ENCODE data around the gene MTA2. TPM values are rescaled to one million over a fixed set of nuclear protein-coding genes. Genes with fewer than 3 reads are reported as not detected.

The MTA2 gene
- total and polyA plus RNA-seq, 10 of the 15 experiments (the other 5 are each of a cell fraction or from before 2014, with no cell fraction given), result 6.7 to 201 (median 113) TPM

DNA sequence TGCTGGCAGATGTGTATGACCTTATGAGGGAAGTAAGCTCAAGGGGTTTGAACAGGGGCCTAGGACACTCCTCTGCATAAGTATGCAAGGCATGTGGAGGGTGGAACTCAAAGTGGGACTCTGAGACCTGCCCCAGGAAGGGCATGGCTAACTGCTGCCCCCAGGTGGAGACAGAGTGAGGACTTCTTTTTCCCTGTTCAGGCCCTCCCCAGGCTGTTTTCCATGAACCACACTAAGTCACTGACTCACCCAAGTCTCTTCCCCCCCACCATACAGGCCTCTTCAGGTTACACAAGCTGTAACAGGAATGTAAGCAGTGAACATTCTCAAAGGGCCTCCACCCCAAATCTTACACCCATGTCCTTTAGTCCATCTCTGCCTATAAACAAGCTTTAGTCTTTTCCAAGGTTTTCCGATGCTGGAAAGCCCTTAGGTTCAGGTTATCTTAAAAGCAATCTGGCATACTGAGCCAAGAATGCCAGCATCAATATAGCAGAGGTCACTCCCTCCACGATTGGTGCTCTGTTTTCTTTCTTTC is 41.0 kb downstream of the MTA2 start (continued):
- no peak for TF ChIP-seq HDAC6 (IDR thresholded peaks at IDR 0.05; ENCODE audit: unreplicated experiment)
- TF ChIP-seq, protein P1, sequence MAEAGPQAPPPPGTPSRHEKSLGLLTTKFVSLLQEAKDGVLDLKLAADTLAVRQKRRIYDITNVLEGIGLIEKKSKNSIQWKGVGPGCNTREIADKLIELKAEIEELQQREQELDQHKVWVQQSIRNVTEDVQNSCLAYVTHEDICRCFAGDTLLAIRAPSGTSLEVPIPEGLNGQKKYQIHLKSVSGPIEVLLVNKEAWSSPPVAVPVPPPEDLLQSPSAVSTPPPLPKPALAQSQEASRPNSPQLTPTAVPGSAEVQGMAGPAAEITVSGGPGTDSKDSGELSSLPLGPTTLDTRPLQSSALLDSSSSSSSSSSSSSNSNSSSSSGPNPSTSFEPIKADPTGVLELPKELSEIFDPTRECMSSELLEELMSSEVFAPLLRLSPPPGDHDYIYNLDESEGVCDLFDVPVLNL (IDR thresholded peaks at IDR 0.05; ENCODE audit: low read depth, low read length), result no peak
- no peak for TF ChIP-seq POLR2AphosphoS5 (IDR thresholded peaks at IDR 0.05; ENCODE audit: low read length)
- TF ChIP-seq, protein P2, sequence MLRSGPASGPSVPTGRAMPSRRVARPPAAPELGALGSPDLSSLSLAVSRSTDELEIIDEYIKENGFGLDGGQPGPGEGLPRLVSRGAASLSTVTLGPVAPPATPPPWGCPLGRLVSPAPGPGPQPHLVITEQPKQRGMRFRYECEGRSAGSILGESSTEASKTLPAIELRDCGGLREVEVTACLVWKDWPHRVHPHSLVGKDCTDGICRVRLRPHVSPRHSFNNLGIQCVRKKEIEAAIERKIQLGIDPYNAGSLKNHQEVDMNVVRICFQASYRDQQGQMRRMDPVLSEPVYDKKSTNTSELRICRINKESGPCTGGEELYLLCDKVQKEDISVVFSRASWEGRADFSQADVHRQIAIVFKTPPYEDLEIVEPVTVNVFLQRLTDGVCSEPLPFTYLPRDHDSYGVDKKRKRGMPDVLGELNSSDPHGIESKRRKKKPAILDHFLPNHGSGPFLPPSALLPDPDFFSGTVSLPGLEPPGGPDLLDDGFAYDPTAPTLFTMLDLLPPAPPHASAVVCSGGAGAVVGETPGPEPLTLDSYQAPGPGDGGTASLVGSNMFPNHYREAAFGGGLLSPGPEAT (IDR thresholded peaks at IDR 0.05; ENCODE audit: low read depth), result peak; percentile 42; the same call in 1 of the 2 replicates
- no peak for TF ChIP-seq PAX5 (IDR thresholded peaks at IDR 0.05; ENCODE audit: borderline replicate concordance, low read depth, low read length)
- peak; percentile 15 to 39; a peak in 1 of 4 replicates for TF ChIP-seq IKZF2 (IDR thresholded peaks at IDR 0.05)
- 0 out of 2 replicates have a peak, but pooled peaks have one; percentile 47 for TF ChIP-seq SMARCA5 (IDR thresholded peaks at IDR 0.05)
- TF ChIP-seq SMC3 (IDR thresholded peaks at IDR 0.05; ENCODE audit: borderline replicate concordance, low read length), result peak; percentile 88; the same call in 1 of the 2 replicates
- no peak for TF ChIP-seq RB1 (IDR thresholded peaks at IDR 0.05; ENCODE audit: borderline replicate concordance)
- no peak for TF ChIP-seq ASH2L (IDR thresholded peaks at IDR 0.05; ENCODE audit: borderline replicate concordance, low read depth)
- TF ChIP-seq TCF7 (IDR thresholded peaks at IDR 0.05; ENCODE audit: borderline replicate concordance), result no peak
- no peak for TF ChIP-seq SPI1 (IDR thresholded peaks at IDR 0.05; ENCODE audit: borderline replicate concordance, insufficient read depth, low read depth, low read length)
- TF ChIP-seq RUNX3 (IDR thresholded peaks at IDR 0.05; ENCODE audit: low read length), result no peak
- TF ChIP-seq EGR1 (IDR thresholded peaks at IDR 0.05; ENCODE audit: borderline replicate concordance in 1 of 2, low read depth in 2 of 2, low read length in 2 of 2), result no peak
- no peak for TF ChIP-seq EZH2 (IDR thresholded peaks at IDR 0.05; ENCODE audit: borderline replicate concordance, control insufficient read depth, low read depth, low read length)
- TF ChIP-seq YY1 (IDR thresholded peaks at IDR 0.05; ENCODE audit: low read depth, low read length), result peak; percentile 51; the same call in 1 of the 2 replicates
- TF ChIP-seq TARDBP (IDR thresholded peaks at IDR 0.05; ENCODE audit: borderline replicate concordance), result no peak
- no peak for TF ChIP-seq TCF12 (IDR thresholded peaks at IDR 0.05; ENCODE audit: low read depth, low read length)
- TF ChIP-seq, protein P3, sequence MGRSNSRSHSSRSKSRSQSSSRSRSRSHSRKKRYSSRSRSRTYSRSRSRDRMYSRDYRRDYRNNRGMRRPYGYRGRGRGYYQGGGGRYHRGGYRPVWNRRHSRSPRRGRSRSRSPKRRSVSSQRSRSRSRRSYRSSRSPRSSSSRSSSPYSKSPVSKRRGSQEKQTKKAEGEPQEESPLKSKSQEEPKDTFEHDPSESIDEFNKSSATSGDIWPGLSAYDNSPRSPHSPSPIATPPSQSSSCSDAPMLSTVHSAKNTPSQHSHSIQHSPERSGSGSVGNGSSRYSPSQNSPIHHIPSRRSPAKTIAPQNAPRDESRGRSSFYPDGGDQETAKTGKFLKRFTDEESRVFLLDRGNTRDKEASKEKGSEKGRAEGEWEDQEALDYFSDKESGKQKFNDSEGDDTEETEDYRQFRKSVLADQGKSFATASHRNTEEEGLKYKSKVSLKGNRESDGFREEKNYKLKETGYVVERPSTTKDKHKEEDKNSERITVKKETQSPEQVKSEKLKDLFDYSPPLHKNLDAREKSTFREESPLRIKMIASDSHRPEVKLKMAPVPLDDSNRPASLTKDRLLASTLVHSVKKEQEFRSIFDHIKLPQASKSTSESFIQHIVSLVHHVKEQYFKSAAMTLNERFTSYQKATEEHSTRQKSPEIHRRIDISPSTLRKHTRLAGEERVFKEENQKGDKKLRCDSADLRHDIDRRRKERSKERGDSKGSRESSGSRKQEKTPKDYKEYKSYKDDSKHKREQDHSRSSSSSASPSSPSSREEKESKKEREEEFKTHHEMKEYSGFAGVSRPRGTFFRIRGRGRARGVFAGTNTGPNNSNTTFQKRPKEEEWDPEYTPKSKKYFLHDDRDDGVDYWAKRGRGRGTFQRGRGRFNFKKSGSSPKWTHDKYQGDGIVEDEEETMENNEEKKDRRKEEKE (IDR thresholded peaks at IDR 0.05), result no peak
- TF ChIP-seq RAD21 (IDR thresholded peaks at IDR 0.05; ENCODE audit: insufficient read depth, low read depth, low read length), result peak; percentile 72

Data from GM12878 (cell line).